ENCODE results near the gene PIN1.
"Not testable (repeated sequence)": the region's sequence is repeated elsewhere in the genome, so short reads cannot be mapped to it uniquely, and the experiment has no call there.

Gene PIN1

GRCh38 chr19:9834726-9835506 lies at the start of gene PIN1:
Gene PIN1, plus strand, starts transcription at chr19:9835318. Its CDS starts 27 bp downstream, at chr19:9835345.
- peak; percentile 99 for DNase-seq

GRCh38 chr19:9785367-9786331 lies 49.5 kb upstream of the PIN1 start:
- peak; percentile 99 for DNase-seq

GRCh38 chr19:9786342-9786741 lies 48.8 kb upstream of the PIN1 start:
- no peak for DNase-seq

- no peak for DNase-seq
Observed at GRCh38 chr19:9786819-9787218, 48.3 kb upstream of the PIN1 start.

GRCh38 chr19:9788604-9789003 lies 46.5 kb upstream of the PIN1 start:
- not testable (repeated sequence) for DNase-seq

- no peak for DNase-seq
Observed at GRCh38 chr19:9789066-9789465, 46.1 kb upstream of the PIN1 start.

GRCh38 chr19:9789579-9789978 lies 45.5 kb upstream of the PIN1 start:
- DNase-seq, result not testable (repeated sequence)

GRCh38 chr19:9791073-9791367 lies 44.1 kb upstream of the PIN1 start:
- DNase-seq, result not testable (repeated sequence)

- no peak for DNase-seq
Observed at GRCh38 chr19:9791552-9792205, 43.4 kb upstream of the PIN1 start.

- DNase-seq, result peak; percentile 97
Observed at GRCh38 chr19:9792206-9793070, 42.7 kb upstream of the PIN1 start.

GRCh38 chr19:9793071-9793591 lies 42.0 kb upstream of the PIN1 start:
- DNase-seq, result no peak

- DNase-seq, result peak; percentile 94
Observed at GRCh38 chr19:9796113-9796773, 38.9 kb upstream of the PIN1 start.

GRCh38 chr19:9797871-9798270 lies 37.2 kb upstream of the PIN1 start:
- DNase-seq, result no peak

GRCh38 chr19:9799162-9799561 lies 36.0 kb upstream of the PIN1 start:
- DNase-seq, result no peak

- no peak for DNase-seq
Observed at GRCh38 chr19:9801976-9802375, 33.1 kb upstream of the PIN1 start.

- no peak for DNase-seq
Observed at GRCh38 chr19:9806803-9807202, 28.3 kb upstream of the PIN1 start.

GRCh38 chr19:9808855-9809824 lies 26.0 kb upstream of the PIN1 start:
- no peak for DNase-seq

GRCh38 chr19:9811139-9811538 lies 24.0 kb upstream of the PIN1 start:
- DNase-seq, result no peak

- DNase-seq, result no peak
Observed at GRCh38 chr19:9818175-9818733, 16.9 kb upstream of the PIN1 start.
